SK-N-SH treated with all-trans-retinoic acid at 6 μM for 48 hours (cell line): ENCODE data around the gene JCAD.

ENCODE experiments used
- ARNTL ChIP-seq: fragments of 450-650 bp; formaldehyde crosslinking; IDR thresholded peaks from 2 replicates; pipeline ENCODE4 v1.5.0; 2020; ENCODE audit warnings: low read depth, mild to moderate bottlenecking, moderate library complexity, borderline replicate concordance
- CREB5 ChIP-seq: fragments of 250-450 bp; sonication (Bioruptor Pico); IDR thresholded peaks from 2 replicates; pipeline ENCODE4 v1.5.1; 2020; ENCODE audit warnings: low read depth, mild to moderate bottlenecking, moderate library complexity
- CSDC2 ChIP-seq: fragments of 250-450 bp; sonication (Bioruptor Pico); IDR thresholded peaks from 2 replicates; pipeline ENCODE4 v1.5.0; 2020; ENCODE audit warnings: mild to moderate bottlenecking, moderate library complexity
- CSRNP3 ChIP-seq: fragments of 250-450 bp; sonication (Bioruptor Pico); IDR thresholded peaks from 2 replicates; pipeline ENCODE4 v1.5.1; 2021; ENCODE audit warnings: mild to moderate bottlenecking, moderate library complexity
- ESRRG ChIP-seq: fragments of 250-450 bp; sonication (Bioruptor Pico); IDR thresholded peaks from 2 replicates; pipeline ENCODE4 v1.6.1; 2021; ENCODE audit warnings: mild to moderate bottlenecking
- GLIS3 ChIP-seq: fragments of 250-450 bp; sonication (Bioruptor Pico); IDR thresholded peaks from 2 replicates; pipeline ENCODE4 v1.5.0; 2020; ENCODE audit warnings: mild to moderate bottlenecking, moderate library complexity
- ISL1 ChIP-seq: fragments of 250-450 bp; sonication (Bioruptor Pico); IDR thresholded peaks from 2 replicates; pipeline ENCODE4 v2.1.2; 2022; ENCODE audit warnings: mild to moderate bottlenecking, moderate library complexity
- OSR1 ChIP-seq: fragments of 250-450 bp; sonication (Bioruptor Pico); IDR thresholded peaks from 2 replicates; pipeline ENCODE4 v1.8.0; 2022; ENCODE audit warnings: moderate library complexity, mild to moderate bottlenecking, inconsistent platforms
- PATZ1 ChIP-seq: fragments of 250-450 bp; sonication (Bioruptor Pico); IDR thresholded peaks from 2 replicates; pipeline ENCODE4 v1.8.0; 2020; ENCODE audit warnings: mild to moderate bottlenecking, moderate library complexity, borderline replicate concordance
- RARB ChIP-seq: fragments of 250-450 bp; sonication (Bioruptor Pico); IDR thresholded peaks from 2 replicates; pipeline ENCODE4 v1.8.0; 2021; ENCODE audit warnings: mild to moderate bottlenecking, moderate library complexity
- SNAI2 ChIP-seq: fragments of 250-450 bp; sonication (Bioruptor Pico); IDR thresholded peaks from 2 replicates; pipeline ENCODE4 v1.5.0; 2020; ENCODE audit warnings: mild to moderate bottlenecking, moderate library complexity
- TCF4 ChIP-seq: fragments of 250-450 bp; sonication (Bioruptor Pico); IDR thresholded peaks from 2 replicates; pipeline ENCODE4 v1.8.0; 2021; ENCODE audit warnings: mild to moderate bottlenecking, moderate library complexity, borderline replicate concordance
- TOX ChIP-seq: fragments of 250-450 bp; sonication (Bioruptor Pico); IDR thresholded peaks from 2 replicates; pipeline ENCODE4 v1.8.0; 2021; ENCODE audit warnings: mild to moderate bottlenecking, moderate library complexity, borderline replicate concordance

GRCh38 chr10:29970576-29970975 is 88.8 kb downstream of the JCAD start:
- TF ChIP-seq RARB (CRISPR knock-in tag) = no peak
- TF ChIP-seq ISL1 (CRISPR knock-in tag) = no peak
- TF ChIP-seq TCF4 (CRISPR knock-in tag) = no peak
- no peak for TF ChIP-seq OSR1 (CRISPR knock-in tag)
- no peak for TF ChIP-seq PATZ1 (CRISPR knock-in tag)
- TF ChIP-seq TOX = no peak
- TF ChIP-seq CREB5 (CRISPR knock-in tag) = no peak
- no peak for TF ChIP-seq SNAI2 (CRISPR knock-in tag)
- no peak for TF ChIP-seq CSRNP3 (CRISPR knock-in tag)
- TF ChIP-seq ARNTL (CRISPR knock-in tag) = no peak
- no peak for TF ChIP-seq CSDC2 (CRISPR knock-in tag)
- no peak for TF ChIP-seq GLIS3 (CRISPR knock-in tag)
- TF ChIP-seq ESRRG (CRISPR knock-in tag) = no peak
